ENCODE results near the gene GJB4.

The GJB4 gene

GRCh38 chr1:34779962-34780361 lies 20.4 kb downstream of the GJB4 start:
- no peak for DNase-seq

GRCh38 chr1:34780528-34780927 lies 21.0 kb downstream of the GJB4 start:
- DNase-seq = no peak

- DNase-seq = no peak
Measured at GRCh38 chr1:34781071-34781843, 21.7 kb downstream of the GJB4 start, which contains the start of gene GJB3. Gene GJB3 (plus strand): TSS chr1:34781214. CDS start chr1:34784763, 3,549 bp downstream.

DNA sequence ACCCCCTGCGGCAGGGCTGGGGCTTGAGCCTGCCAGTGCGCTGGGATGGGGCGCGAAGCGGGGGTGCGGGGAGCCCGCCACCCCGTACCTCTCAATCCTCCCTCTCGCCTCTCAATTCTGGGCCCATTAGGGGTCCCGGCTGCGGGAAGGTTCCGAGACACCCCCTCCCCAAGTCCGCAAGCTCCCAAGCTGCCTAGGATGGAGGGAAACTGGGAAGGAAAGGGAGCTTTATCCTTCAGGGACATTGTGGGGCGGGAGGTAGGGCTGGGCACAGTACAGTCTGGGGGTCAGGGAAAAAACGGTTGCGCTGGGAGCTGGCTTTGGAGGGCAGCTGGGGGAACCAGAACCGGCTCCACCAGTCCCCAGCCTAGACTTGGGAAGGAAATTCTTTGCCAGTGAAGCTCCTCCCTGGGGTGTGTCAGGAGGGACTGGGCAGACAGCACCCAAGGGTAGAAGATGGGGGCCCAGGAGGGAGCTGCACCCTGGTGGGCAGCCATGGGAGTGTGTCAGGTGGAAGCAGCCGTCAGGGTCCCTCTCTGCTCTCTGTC lies 22.4 kb downstream of the GJB4 start:
- DNase-seq = no peak

- DNase-seq = no peak
Measured at GRCh38 chr1:34784751-34785221, 25.2 kb downstream of the GJB4 start.

DNA sequence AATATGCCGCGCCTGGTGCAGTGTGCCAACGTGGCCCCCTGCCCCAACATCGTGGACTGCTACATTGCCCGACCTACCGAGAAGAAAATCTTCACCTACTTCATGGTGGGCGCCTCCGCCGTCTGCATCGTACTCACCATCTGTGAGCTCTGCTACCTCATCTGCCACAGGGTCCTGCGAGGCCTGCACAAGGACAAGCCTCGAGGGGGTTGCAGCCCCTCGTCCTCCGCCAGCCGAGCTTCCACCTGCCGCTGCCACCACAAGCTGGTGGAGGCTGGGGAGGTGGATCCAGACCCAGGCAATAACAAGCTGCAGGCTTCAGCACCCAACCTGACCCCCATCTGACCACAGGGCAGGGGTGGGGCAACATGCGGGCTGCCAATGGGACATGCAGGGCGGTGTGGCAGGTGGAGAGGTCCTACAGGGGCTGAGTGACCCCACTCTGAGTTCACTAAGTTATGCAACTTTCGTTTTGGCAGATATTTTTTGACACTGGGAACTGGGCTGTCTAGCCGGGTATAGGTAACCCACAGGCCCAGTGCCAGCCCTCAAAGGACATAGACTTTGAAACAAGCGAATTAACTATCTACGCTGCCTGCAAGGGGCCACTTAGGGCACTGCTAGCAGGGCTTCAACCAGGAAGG lies 25.8 kb downstream of the GJB4 start:
- no peak for DNase-seq

DNA sequence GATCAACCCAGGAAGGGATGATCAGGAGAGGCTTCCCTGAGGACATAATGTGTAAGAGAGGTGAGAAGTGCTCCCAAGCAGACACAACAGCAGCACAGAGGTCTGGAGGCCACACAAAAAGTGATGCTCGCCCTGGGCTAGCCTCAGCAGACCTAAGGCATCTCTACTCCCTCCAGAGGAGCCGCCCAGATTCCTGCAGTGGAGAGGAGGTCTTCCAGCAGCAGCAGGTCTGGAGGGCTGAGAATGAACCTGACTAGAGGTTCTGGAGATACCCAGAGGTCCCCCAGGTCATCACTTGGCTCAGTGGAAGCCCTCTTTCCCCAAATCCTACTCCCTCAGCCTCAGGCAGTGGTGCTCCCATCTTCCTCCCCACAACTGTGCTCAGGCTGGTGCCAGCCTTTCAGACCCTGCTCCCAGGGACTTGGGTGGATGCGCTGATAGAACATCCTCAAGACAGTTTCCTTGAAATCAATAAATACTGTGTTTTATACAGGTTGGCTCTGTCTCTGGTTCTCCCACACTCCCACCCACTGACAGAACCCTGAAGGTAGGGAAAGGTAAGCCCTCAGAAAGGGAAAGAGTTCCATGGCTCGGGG lies 26.4 kb downstream of the GJB4 start:
- no peak for DNase-seq

- peak; percentile 79 for DNase-seq
Measured at GRCh38 chr1:34786521-34787325, 27.2 kb downstream of the GJB4 start.

- no peak for DNase-seq
Measured at GRCh38 chr1:34787461-34788420, 28.2 kb downstream of the GJB4 start.

DNA sequence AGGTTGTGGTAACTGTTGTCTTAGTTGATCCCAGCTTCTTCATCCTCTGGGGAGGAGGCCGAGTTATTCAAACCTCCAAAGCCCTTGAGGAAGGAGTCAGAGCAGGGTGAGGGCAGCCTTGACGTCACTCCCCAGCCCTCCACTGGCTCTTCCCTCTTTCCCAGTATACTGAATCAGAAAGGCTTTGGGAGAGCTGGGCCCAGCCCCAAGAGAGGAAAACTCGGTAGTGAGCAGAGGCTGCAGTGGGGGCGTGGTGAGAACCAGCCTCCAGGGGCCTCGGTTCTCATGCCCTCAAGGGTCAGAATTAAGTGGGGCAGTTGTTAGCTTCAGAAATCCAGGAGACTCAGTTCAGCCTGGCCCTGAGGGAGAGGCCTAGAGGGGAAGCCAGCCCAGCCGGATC lies 31.4 kb downstream of the GJB4 start:
- DNase-seq = no peak

DNA sequence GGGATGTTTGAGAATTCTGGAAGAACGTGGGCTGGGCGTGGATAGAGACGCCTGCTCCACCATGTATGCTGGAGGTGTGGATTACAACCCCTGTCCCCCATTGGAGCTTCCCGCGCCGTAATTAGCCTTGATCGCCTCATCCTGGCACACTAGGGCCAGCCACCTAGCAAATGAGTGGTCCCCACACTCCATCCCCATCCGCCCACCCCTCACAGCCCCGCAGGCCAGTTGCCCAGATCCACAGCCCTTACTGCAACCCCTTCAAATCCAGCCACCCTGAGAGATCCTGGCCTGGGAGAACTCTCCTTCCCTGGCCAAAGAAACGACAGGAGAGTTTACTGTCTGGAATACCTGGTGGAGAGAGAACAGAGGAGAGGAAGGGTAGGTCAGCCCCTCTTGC lies 32.9 kb downstream of the GJB4 start:
- DNase-seq = no peak

DNA sequence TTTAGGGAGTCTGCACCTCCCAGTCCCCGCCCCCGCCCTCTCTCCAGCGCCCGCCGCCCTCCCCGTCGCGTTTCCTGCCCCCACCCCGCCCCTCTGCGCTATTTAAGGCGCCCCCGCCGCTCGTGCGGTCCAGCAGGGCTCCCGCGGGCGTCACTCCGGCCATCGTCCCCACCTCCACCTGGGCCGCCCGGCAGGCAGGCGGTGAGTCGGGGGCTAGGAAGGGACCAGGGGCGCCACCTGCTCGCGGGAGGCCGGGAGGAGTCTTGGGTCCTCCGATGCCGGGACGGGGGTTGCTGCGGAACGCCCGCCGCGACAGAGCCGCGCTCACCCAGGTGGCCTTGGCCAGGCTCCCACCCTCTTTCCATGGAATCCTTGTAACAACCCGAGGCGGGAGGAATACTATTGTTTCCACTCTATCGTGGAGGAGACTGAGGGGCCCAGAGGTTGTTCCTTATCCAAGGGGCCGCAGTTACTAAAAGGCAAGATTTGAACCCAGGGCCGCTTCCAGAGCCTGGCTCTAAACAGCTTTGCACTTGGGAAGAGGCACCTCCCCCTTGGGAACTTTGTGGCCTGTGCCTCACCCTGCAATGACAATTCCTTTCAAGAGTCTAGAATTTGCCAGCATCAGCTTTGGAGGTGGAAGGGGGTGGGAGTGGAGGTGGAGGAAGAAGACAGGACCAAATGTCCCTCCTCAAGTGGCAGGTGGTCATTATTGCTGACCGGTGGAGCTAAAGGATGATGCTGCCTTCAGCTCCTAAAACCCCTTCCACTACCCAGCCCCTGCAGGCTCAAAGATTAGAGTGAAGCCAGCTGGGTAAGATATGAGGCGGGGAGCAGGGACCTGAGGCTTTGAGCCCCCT lies 33.6 kb downstream of the GJB4 start, which contains the start of gene GJA4:
Gene GJA4 (plus strand): TSS at position 132 of the 860 bp plus-strand sequence. CDS start 1,215 bp downstream, outside the sequence.
- DNase-seq = no peak

- no peak for DNase-seq
Measured at GRCh38 chr1:34794001-34794789, 34.7 kb downstream of the GJB4 start.

DNA sequence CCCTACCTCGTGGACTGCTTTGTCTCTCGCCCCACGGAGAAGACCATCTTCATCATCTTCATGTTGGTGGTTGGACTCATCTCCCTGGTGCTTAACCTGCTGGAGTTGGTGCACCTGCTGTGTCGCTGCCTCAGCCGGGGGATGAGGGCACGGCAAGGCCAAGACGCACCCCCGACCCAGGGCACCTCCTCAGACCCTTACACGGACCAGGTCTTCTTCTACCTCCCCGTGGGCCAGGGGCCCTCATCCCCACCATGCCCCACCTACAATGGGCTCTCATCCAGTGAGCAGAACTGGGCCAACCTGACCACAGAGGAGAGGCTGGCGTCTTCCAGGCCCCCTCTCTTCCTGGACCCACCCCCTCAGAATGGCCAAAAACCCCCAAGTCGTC lies 35.2 kb downstream of the GJB4 start:
- no peak for DNase-seq

- DNase-seq = no peak
Measured at GRCh38 chr1:34795916-34796315, 36.4 kb downstream of the GJB4 start.

GRCh38 chr1:34796990-34797389 lies 37.5 kb downstream of the GJB4 start:
- DNase-seq = no peak

GRCh38 chr1:34800214-34800613 lies 40.7 kb downstream of the GJB4 start:
- no peak for DNase-seq

DNA sequence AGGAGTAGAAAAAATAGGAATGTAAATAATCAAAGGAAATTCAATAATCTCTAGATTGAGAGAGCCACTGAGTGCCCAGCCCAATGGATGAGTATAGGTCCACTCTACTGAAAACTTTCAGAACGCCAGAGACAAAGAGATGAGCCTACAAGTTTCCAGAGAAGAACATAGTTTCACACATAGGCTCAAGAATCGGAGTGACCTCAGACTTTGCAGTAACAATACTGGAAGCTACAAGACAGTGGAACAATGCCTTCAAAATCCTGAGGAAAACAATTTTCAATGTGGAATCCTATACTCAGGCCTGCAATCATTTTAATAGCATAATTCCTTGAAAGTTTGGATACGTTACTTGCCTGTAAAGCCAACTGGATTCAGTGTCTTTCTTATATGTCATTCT lies 44.2 kb downstream of the GJB4 start:
- no peak for DNase-seq

DNA sequence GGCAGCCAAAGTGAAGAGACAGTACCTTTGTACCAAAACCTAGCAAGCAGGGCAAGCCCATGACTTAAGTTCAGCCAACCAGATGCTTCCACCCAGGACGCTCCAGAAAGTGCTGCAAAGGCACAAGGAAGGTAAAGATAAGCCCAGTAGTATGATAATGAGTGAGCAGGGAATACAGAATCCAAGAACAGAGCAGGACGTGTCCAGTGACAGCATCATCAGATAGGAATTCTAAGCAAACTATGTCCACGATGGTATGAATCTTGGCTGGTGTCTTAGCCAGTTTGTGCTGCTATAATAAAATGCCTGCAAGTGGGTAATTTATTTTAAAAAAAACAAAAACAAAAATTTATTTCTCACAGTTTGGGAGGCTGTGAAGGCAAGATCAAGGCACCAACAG lies 46.9 kb downstream of the GJB4 start:
- no peak for DNase-seq
